H7 (cell line): ENCODE data around the gene TMEM130. TPM values are rescaled to one million over a fixed set of nuclear protein-coding genes. Genes with fewer than 3 reads are reported as not detected.

ENCODE experiments used
- DNase-seq: peaks from one replicate; pipeline ENCODE4 v3.0.0; 2012
- H3K27me3 ChIP-seq: 2 replicates; pipeline ENCODE4 v1.6.0; 2011; ENCODE audit warnings: mild to moderate bottlenecking, low read length; ENCODE audit not compliant: control insufficient read depth, insufficient read depth
- H3K36me3 ChIP-seq: replicated peaks from 2 replicates; pipeline ENCODE4 v1.5.1; 2011; ENCODE audit warnings: low read length; ENCODE audit not compliant: control insufficient read depth, insufficient read depth
- H3K4me3 ChIP-seq: 2 replicates; pipeline ENCODE4 v1.5.1; 2011; ENCODE audit warnings: low read depth, mild to moderate bottlenecking, control low read depth, low read length, moderate library complexity; ENCODE audit not compliant: insufficient read depth
- total RNA-seq: library from RNA; depleted of rRNA; stranded (reverse); fragments of >200 nt; shearing (Covaris generic); gene quantifications from 2 replicates; pipeline ENCODE4 v1.2.3, GENCODE V29; 2014

The TMEM130 gene
- total RNA-seq, 1 experiment from 2014 or later, result 0.24 TPM

DNA sequence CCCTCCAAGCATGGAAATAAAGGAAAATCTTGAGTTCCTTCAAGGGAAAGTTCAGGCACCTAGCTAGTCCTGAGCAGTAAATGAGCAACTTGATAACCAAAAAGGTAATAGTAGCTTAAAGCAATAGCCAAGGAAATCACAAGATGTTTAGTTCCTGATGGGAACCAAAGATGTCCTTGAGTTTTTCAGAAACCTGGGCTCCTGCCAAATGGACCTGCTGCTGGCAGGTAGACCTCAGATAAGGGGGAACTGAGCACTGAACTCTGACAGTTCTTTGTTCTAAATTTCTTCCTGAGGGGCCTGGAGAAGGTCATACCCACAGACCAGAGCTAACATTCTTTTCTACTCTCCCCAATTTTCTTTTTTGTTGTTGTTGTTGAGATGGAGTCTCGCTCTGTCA, 48.5 kb downstream of the TMEM130 start:
- no peak for DNase-seq
- Histone ChIP-seq H3K36me3 (no peaks in the 10 kb centered on the region), H3K27me3 (no peaks in the 10 kb centered on the region; the same call in 1 of the 2 replicates), H3K4me3 (no peak overlapping the region)

DNA sequence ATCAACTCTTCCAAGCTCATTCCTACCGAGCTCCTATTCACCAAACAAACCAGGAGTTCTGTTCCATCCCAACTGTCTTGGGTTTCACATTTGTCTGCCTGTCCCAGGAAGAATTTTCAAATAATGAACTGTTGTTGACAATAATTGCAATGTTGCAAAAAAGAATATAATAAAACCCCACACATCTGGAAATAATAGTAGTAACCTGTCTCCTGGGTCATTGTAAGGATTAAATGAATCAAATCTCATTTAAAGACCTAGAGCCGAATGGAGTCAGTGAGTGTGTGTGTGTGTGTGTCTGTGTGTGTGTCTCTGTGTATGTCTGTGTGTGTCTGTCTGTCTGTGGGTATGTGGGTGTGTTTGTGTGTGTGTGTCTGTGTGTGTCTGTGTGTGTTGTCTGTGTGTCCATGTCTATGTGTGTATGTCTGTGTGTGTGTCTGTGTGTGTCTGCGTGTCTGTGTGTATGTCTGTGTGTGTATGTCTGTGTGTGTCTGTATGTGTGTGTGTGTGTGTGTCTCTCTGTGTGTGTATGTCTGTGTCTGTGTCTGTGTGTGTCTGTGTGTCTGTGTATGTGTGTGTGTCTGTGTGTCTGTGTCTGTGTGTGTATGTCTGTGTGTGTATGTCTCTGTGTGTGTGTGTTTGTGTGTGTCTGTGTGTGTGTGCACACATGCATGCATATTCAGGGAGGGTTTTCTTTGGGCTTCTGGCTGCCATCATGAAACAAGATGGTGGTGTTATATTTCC, 52.7 kb downstream of the TMEM130 start:
- H3K27me3 ChIP-seq, result no peaks in the 10 kb centered on the region; the same call in 1 of the 2 replicates
- no peaks in the 10 kb centered on the region for H3K36me3 ChIP-seq
- DNase-seq, result no peak
- no peak overlapping the region for H3K4me3 ChIP-seq

DNA sequence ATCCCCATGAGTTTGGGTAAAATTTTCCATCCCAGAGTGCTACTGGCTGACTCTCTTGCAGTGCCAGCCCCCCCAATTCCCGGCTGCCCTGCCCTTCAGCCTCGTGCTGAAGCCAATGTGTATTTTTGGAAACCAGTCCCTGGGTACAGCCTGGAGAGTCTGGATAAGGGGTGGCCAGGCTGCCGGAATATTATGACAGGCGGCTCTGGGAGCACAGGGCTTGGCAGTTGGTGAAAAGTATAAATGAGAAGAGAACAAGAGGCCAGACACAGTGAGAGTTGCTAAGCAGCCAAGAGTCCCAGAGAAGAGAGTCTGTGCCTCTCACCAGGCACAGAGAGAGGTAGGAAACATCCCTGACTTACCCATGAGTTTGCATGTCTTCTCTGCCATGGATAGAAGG, 53.6 kb downstream of the TMEM130 start:
- Histone ChIP-seq H3K4me3 (no peak overlapping the region), H3K36me3 (no peaks in the 10 kb centered on the region), H3K27me3 (no peaks in the 10 kb centered on the region; the same call in 1 of the 2 replicates)
- DNase-seq, result no peak

DNA sequence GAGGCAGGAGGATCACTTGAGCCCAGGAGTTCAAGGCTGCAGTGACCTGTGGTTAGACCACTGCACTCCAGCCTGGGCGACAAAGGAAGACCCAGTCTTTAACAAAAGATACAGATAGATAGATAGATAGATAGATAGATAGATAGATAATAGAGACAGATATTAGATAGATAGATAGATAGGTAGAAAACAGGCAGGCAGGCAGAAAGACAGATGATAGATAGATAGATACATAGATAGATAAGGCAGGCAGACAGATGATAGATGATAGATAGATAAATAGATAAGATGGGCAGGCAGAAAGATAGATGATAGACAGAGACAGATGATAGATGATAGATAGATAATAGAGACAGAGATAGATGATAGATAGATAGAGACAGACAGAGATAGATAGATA, 54.5 kb downstream of the TMEM130 start:
- no peak overlapping the region for H3K4me3 ChIP-seq
- DNase-seq, result no peak
- H3K36me3 ChIP-seq, result no peaks in the 10 kb centered on the region
- no peaks in the 10 kb centered on the region for H3K27me3 ChIP-seq

DNA sequence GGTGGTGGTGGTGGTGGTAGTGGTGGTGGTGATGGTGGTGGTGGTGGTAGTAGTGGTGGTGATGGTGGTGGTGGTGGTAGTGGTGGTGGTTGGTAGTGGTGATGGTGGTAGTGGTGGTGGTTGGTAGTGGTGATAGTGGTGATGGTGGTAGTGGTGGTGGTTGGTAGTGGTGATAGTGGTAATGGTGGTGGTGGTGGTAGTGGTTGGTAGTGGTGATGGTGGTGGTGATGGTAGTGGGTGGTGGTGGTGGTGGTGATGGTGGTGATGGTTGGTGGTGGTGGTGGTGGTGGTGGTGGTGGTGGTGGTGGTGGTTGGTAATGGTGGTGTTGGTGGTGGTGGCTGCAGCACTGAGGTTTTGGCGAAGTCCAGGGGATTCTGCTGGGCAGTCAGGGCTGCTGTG, 58.5 kb downstream of the TMEM130 start:
- no peak for DNase-seq
- Histone ChIP-seq H3K4me3 (no peak overlapping the region), H3K36me3 (no peaks in the 10 kb centered on the region), H3K27me3 (no peaks in the 10 kb centered on the region)

DNA sequence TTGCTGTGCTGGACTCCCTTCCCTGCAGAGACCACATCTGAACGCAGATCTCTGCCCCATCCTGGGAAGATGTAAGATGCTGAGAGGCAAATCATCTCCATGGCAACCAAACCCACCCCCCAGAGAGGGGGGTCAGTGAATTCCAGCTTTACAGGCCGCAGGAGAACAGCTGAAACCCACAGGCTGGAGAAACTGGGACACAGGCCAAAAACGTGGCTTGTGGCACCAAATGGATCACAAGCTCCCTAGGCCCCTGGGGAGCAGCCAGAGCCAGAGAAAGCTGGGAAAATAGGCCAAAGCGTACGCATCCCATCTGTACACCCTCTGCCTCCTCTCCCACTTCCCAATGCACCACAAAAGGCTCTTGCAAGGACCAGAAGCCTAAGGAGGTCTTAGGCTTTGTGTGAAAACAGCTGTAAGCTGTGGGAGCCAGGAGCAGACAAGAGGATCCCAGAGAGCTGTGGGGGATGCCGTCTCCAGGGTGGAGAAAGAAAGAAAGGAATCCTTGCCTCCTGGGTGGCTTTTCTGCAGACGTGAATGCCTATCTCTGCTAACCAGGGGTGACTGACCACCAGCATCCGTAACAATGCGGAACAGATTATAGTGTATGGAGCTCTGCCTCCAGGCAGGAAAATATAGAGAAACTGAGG, 59.5 kb downstream of the TMEM130 start:
- Histone ChIP-seq H3K36me3 (no peaks in the 10 kb centered on the region), H3K4me3 (no peak overlapping the region), H3K27me3 (no peaks in the 10 kb centered on the region)
- no peak for DNase-seq

DNA sequence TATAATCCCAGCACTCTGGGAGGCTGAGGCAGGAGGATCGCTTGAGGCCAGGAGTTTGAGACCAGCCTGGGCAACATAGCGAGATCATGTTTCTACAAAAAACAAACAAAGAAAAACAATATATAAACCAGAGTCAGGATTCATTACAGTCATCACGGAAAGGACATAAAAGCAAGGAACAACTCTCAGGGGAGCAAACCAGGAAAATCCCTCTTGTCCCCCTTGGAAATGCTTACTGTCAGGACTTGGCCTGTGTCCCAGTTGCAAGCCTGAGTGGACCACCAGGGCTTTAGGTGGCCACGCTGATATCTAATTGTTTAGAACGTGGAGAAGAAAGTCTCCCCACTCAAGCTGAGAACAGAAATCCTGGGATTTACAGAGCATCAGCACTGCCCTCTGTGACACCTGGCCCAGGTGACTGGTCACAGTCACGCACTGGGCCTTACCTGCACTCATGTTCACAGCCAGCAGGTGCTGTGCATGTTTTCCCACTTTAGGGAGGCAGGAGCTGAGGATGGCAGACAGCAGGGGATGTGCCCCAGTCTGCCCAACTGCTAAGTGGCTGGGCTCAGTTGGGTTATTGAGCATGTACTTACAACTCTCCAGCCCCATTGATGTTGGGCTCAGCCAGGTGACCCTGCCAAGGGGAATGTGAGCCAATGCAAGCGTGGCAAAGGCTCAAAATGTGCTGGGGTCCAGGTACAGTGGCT, 60.9 kb downstream of the TMEM130 start:
- H3K36me3 ChIP-seq, result no peaks in the 10 kb centered on the region
- H3K27me3 ChIP-seq, result no peaks in the 10 kb centered on the region
- no peak for DNase-seq
- H3K4me3 ChIP-seq, result no peak overlapping the region

DNA sequence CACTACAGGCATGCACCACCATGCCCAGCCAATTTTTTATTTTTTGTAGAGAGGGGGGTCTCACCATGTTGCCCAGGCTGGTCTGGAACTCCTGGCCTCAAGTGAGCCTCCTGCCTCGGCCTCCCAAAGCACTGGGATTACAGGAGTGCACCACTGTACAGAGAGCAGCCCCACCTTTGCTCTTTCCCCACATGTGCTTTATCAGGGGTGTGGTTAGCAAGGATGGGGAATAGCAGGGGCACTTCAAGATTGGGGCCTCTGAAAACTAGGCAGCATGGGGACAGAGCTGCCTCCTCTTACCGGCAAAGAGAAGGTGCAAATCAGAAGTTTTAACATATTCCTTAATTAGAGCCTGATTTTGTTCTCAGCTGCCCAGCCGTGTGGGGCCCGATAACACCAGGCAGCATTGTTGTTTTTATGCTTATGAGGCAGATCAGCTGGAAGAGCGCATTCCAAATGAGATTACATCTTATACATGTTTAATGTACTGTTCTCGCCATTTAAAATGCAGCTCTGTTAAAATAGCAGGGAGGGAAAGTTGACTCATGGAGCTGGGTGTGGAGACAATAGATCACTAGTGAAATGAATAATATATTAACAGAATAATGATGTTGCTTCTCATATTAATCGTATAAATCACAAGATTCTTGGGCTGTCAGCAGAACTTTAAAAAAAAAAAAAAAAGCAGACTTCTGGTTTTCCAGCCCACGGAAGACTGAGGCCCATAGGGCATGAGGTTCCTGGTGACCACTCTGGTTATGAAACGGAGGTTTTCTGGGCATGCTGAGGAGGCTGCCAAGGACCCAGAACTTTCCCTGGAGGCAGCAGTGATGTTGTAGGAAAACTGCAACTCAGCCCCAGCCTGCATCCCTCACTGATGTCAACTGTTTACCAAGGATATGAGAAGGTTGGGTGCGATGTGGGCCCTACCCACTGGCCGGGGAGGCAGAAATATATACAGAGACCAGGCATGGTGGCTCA, 62.5 kb downstream of the TMEM130 start:
- H3K27me3 ChIP-seq, result no peaks in the 10 kb centered on the region
- no peak overlapping the region for H3K4me3 ChIP-seq
- no peaks in the 10 kb centered on the region for H3K36me3 ChIP-seq
- no peak for DNase-seq

DNA sequence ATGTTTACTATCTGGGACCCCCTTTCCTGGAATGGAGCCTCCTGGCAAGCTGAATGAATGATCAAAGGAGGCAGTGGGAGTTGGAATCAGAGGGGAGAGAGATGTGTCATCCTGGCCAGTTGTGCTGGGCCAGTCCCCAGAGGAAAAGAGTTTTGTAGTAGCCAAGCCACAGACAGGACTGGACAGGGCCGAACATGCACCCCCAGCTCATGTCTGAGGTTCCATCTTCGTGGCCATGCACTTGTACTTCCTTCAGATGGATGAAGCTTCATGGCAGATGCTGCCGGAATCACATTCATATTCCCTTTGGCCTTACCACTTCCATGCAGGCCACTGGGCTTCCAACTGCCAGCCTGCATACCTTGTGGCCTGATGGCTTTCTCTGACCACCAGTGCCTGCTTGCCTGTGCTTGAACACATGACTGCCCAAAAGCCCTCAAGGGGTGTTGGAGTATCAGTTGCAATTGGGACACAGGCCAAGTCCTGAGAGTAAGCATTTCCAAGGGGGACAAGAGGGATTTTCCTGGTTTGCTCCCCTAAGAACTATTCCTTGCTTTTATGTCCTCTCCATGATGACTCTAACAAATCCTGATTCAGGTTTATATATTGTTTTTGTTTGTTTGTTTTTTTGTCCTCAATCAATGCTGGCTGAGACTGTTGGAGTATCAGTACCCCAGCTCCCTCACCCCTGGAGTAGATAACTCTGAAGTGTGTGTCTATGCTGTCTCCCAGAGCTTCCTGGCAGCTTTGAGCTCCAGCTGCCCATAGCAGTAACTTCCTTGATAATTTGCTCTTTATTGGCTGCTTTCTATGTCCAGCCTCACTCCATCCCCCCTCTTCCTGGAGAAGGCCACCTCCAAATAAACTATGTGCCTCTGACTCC, 63.6 kb downstream of the TMEM130 start:
- no peak for DNase-seq
- no peak overlapping the region for H3K4me3 ChIP-seq
- H3K36me3 ChIP-seq, result no peaks in the 10 kb centered on the region
- no peaks in the 10 kb centered on the region for H3K27me3 ChIP-seq

DNA sequence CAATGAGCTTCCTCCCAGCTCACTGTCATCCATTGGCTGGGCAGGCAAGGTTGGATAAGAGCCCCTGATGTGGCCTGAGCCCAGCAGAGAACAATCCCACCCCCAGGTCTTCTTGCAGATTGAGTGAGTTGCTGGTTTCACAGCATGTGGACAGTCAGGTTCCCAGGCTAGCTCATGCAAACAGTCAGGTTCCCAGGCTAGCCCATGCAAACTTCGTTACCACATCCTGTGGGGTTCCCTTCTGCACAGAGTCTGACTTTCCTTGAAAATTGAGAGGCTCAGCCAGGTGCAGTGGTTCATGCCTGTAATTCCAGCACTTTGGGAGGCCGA, 67.1 kb downstream of the TMEM130 start:
- no peak for DNase-seq
- Histone ChIP-seq H3K27me3 (no peaks in the 10 kb centered on the region), H3K36me3 (no peaks in the 10 kb centered on the region), H3K4me3 (no peak overlapping the region)

DNA sequence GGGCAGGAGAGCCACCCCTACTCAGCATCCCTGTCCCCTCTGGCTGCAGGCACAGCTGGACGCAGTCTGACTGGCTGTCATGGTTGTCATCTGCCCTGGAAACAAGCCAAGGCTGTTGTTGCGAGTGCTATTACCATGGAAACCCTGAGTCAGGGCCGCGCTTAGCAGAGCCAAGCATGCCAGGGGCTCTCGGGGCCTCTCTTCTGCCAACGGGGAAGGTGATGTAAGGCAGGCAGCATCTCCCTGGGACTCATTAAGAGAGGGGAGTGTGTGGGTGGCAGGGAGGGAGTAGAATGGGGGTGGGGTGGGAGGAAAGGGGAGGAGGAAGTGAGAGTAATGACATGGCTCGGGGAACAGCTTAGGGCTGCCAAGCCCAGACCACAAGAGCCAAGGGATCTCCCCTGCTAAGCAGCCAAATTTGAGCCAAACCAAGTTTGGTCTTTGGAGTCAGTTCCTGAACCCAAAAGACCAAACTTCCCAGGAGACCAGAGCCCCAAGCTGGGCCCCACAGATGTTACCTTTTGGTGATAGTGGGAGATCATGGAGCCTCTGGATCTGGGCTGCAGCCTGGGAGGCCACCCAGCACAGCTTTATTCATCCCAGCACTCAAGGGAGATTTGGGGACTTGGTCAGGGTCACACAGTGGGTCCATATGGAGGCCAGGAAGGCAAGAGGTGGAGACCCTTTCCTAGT, 67.6 kb downstream of the TMEM130 start:
- H3K4me3 ChIP-seq, result no peak overlapping the region
- peak; percentile 52 for DNase-seq
- H3K27me3 ChIP-seq, result no peaks in the 10 kb centered on the region
- no peaks in the 10 kb centered on the region for H3K36me3 ChIP-seq

DNA sequence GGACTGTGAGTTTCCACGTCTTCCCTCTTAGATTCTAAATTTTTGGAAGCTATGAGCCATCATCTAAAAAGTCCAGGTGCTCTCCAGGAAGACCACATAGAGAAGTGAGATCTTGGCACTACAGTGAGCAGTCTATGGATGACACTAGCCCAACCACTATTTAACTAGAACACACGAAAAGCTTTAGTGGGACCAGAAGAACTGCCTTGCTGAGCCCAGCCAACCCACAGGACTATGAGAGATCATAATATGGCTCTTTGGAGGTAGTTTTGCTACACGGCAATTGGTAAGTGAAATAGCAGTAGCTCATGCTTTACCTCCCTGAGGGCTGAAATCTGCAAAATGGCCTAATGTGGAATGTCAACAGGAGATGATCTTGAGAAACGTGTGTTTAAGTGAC, 68.8 kb downstream of the TMEM130 start:
- H3K4me3 ChIP-seq, result no peak overlapping the region
- no peak for DNase-seq
- no peaks in the 10 kb centered on the region for H3K27me3 ChIP-seq
- no peaks in the 10 kb centered on the region for H3K36me3 ChIP-seq

DNA sequence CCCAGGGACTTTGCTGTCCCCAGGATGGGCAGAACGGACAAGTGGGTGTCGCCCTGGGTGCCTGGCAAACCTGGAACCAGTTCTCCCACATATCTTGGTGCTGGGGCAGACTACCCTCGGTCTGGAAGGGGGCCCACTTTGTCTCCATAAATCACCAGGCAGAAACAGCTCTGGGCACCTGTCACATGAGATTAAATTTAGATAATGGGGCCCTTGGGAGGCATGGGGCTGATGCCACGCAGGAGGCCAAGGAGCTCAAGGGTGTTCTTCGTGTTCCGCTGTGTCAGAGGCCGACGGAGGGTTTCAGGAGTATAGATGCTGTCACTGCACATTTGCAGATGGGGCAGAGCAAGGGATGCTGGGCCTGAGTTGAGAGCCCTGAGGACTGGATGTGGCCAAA, 72.7 kb downstream of the TMEM130 start:
- Histone ChIP-seq H3K4me3 (no peak overlapping the region), H3K36me3 (no peaks in the 10 kb centered on the region), H3K27me3 (no peaks in the 10 kb centered on the region)
- DNase-seq, result no peak
